ENCODE measurements around the gene DNAAF8.

Gene DNAAF8

GRCh38 chr16:4692460-4693295 lies 41.7 kb upstream of the DNAAF8 start:
- no peaks in the 10 kb centered on the region for H3K4me1 Mint-ChIP-seq (ENCODE audit: low read depth)
- peak overlapping the region; percentile 82 for H3K4me3 Mint-ChIP-seq
- no peaks in the 10 kb centered on the region for H3K9me3 Mint-ChIP-seq
- no peak for DNase-seq (ENCODE audit: low spot score)
- no peaks in the 10 kb centered on the region for H3K27me3 Mint-ChIP-seq (ENCODE audit: low read depth)
- peaks cover 10% of the 10 kb centered on the region for H3K36me3 Mint-ChIP-seq (ENCODE audit: low read depth)
- peak overlapping the region; percentile 83 for H3K27ac Mint-ChIP-seq

- peaks cover 10% of the 10 kb centered on the region for H3K36me3 Mint-ChIP-seq (ENCODE audit: low read depth)
- H3K9me3 Mint-ChIP-seq = no peaks in the 10 kb centered on the region
- H3K27me3 Mint-ChIP-seq (ENCODE audit: low read depth) = no peaks in the 10 kb centered on the region
- H3K4me1 Mint-ChIP-seq (ENCODE audit: low read depth) = no peaks in the 10 kb centered on the region
- peak; percentile 99 for DNase-seq (ENCODE audit: low spot score)
- H3K27ac Mint-ChIP-seq = peak within 1 kb of the TSS; percentile 83
- H3K4me3 Mint-ChIP-seq = peak within 1 kb of the TSS; percentile 82
Measured at GRCh38 chr16:4693296-4693955, 40.9 kb upstream of the DNAAF8 start, which contains the start of gene NUDT16L1. Gene NUDT16L1 (plus strand): TSS chr16:4693562. CDS start chr16:4693727, 165 bp downstream.

DNA sequence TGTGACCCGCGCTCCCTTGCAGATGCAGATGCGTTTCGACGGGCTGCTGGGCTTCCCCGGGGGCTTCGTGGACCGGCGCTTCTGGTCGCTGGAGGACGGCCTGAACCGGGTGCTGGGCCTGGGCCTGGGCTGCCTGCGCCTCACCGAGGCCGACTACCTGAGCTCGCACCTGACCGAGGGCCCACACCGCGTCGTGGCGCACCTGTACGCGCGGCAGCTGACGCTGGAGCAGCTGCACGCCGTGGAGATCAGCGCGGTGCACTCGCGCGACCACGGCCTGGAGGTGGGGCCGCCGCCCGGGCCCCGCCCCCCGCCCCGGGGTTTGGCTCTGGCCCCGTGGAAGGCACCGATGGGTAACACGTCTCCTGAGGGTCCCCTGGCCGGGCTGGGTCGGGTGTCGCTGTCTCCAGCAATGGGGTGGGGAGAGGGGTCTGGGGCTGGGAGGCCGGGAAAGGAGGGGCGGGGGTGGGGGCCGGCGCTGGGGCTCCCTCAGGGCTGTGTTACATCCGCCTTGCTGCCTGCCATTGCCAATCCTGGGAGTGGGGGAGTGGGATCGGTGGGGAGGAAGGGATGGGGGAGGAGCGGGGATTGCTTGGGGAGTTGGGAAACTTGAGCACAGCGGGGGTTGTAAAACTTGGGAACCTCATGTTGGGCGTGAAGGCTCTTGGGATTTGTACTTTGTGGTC lies 40.2 kb upstream of the DNAAF8 start:
- H3K27me3 Mint-ChIP-seq (ENCODE audit: low read depth) = no peaks in the 10 kb centered on the region
- H3K9me3 Mint-ChIP-seq = no peaks in the 10 kb centered on the region
- peak overlapping the region; percentile 80 for H3K27ac Mint-ChIP-seq
- peak; percentile 25 for DNase-seq (ENCODE audit: low spot score)
- peaks cover 10% of the 10 kb centered on the region for H3K36me3 Mint-ChIP-seq (ENCODE audit: low read depth)
- H3K4me1 Mint-ChIP-seq (ENCODE audit: low read depth) = no peaks in the 10 kb centered on the region
- H3K4me3 Mint-ChIP-seq = peak overlapping the region; percentile 75

DNA sequence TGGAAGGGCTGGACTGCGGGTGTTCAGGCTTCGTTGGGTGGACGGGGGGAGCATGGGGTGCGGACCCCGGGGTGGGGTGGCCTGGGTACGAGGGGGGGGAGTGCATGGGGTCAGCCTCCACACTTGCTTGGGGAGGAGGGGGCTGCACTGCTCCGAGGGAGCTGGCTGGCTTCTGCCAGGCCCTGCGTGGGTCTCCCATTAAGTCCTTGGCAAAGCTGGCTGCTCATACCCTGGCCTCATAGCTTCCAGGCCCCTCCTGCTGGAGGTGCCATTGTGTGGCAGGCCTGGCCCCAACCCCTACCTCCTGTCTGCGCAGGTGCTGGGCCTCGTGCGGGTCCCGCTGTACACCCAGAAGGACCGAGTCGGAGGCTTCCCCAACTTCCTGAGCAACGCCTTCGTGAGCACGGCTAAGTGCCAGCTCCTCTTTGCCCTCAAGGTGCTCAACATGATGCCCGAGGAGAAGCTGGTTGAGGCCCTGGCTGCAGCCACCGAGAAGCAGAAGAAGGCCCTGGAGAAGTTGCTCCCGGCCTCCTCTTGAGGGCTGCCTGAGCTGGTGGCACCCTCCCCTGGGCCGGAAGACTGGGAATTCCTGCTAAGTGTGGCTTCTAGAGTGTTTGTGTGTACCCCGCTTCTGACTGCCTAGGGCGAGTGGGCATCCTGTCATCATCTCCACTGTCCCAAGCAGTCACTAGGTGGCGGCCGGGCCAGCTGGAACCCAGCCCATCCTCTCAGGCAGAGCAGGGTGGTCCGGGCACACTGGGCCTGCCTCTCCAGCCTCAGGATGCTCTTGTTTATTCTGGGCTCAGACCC lies 39.5 kb upstream of the DNAAF8 start:
- no peaks in the 10 kb centered on the region for H3K4me1 Mint-ChIP-seq (ENCODE audit: low read depth)
- no peaks in the 10 kb centered on the region for H3K9me3 Mint-ChIP-seq
- DNase-seq (ENCODE audit: low spot score) = no peak
- peak overlapping the region; percentile 75 for H3K4me3 Mint-ChIP-seq
- H3K36me3 Mint-ChIP-seq (ENCODE audit: low read depth) = peaks cover 12% of the 10 kb centered on the region
- H3K27ac Mint-ChIP-seq = peak overlapping the region; percentile 80
- no peaks in the 10 kb centered on the region for H3K27me3 Mint-ChIP-seq (ENCODE audit: low read depth)

GRCh38 chr16:4695473-4696171 lies 38.7 kb upstream of the DNAAF8 start:
- no peaks in the 10 kb centered on the region for H3K9me3 Mint-ChIP-seq
- peaks cover 11% of the 10 kb centered on the region for H3K36me3 Mint-ChIP-seq (ENCODE audit: low read depth)
- H3K4me3 Mint-ChIP-seq = peak overlapping the region; percentile 75
- no peaks in the 10 kb centered on the region for H3K4me1 Mint-ChIP-seq (ENCODE audit: low read depth)
- DNase-seq (ENCODE audit: low spot score) = no peak
- H3K27ac Mint-ChIP-seq = peak overlapping the region; percentile 15
- no peaks in the 10 kb centered on the region for H3K27me3 Mint-ChIP-seq (ENCODE audit: low read depth)

GRCh38 chr16:4696172-4696904 lies 38.0 kb upstream of the DNAAF8 start:
- no peak overlapping the region for H3K4me3 Mint-ChIP-seq
- H3K4me1 Mint-ChIP-seq (ENCODE audit: low read depth) = no peaks in the 10 kb centered on the region
- no peak for DNase-seq (ENCODE audit: low spot score)
- H3K27ac Mint-ChIP-seq = no peak overlapping the region
- peaks cover 11% of the 10 kb centered on the region for H3K36me3 Mint-ChIP-seq (ENCODE audit: low read depth)
- no peaks in the 10 kb centered on the region for H3K27me3 Mint-ChIP-seq (ENCODE audit: low read depth)
- no peaks in the 10 kb centered on the region for H3K9me3 Mint-ChIP-seq

DNA sequence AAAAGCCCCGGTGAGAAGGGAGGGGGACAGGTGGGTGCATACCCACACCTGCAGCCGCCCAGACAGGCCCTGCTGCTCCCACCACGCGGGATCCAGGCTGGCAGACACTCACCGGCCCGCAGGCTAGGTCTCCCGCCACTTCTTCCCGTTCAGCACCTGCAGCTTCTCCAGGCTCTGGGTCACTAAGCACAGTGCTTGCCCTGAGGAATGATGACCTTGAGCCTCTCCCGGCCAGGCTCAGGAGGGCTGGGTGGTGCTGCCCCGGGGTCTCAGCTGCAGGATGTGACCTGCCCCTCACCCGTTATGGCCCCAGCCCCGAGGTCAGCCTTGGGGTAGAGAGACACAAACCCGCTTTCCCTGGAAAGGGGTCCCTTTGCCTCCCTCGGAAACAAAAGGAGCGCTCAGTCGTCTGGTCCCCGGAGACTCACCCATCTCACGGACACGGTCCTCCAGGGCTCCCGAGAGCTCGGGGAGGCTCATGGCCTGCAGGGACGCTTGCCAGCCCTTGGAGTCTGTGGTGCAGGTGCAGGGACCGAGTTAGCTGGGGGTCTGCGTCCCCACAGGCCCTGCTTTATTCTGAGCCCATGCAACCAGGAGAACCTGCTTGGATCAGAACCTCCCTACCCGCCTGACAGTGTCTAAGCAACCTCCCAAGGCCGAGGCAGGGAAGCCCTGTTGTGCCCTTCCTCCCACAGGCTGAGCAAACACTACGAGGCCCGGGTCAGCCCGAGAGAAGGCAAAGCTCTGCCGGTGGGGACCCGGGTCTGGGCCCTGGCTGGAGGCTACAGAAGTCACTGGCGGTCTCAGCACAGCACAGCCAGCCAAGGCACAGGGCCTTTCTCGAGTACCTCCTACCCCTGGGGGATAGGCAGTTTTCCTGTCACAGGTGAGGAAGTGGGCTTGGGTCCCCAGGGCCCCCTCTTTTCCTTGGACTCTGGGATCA lies 37.2 kb upstream of the DNAAF8 start:
- H3K4me1 Mint-ChIP-seq (ENCODE audit: low read depth) = no peaks in the 10 kb centered on the region
- no peak overlapping the region for H3K4me3 Mint-ChIP-seq
- no peak for DNase-seq (ENCODE audit: low spot score)
- no peaks in the 10 kb centered on the region for H3K27me3 Mint-ChIP-seq (ENCODE audit: low read depth)
- H3K27ac Mint-ChIP-seq = no peak overlapping the region
- peaks cover 11% of the 10 kb centered on the region for H3K36me3 Mint-ChIP-seq (ENCODE audit: low read depth)
- no peaks in the 10 kb centered on the region for H3K9me3 Mint-ChIP-seq

DNA sequence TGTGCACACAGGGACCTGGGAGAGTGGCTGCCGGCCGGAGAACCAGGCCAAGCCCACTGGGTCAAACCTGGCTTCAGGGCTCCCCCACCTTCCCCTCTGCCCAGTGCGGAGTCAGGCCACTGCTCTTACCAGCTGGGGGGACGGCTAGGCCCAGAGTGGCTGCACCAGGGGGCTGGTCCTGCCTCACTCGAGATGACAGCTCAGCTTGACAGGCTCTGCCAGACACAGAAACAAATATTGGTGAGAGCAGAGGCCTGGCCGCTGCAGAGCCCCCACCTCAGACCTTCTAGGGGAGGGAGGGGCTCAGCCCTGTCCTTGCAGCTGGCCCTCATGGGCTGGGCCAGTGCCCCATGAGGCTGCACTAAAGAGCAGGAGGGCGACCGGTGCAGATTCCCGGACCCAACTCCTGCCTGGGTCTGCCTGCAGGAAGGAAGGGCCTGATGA lies 36.5 kb upstream of the DNAAF8 start:
- no peak overlapping the region for H3K27ac Mint-ChIP-seq
- H3K36me3 Mint-ChIP-seq (ENCODE audit: low read depth) = peaks cover 11% of the 10 kb centered on the region
- DNase-seq (ENCODE audit: low spot score) = no peak

DNA sequence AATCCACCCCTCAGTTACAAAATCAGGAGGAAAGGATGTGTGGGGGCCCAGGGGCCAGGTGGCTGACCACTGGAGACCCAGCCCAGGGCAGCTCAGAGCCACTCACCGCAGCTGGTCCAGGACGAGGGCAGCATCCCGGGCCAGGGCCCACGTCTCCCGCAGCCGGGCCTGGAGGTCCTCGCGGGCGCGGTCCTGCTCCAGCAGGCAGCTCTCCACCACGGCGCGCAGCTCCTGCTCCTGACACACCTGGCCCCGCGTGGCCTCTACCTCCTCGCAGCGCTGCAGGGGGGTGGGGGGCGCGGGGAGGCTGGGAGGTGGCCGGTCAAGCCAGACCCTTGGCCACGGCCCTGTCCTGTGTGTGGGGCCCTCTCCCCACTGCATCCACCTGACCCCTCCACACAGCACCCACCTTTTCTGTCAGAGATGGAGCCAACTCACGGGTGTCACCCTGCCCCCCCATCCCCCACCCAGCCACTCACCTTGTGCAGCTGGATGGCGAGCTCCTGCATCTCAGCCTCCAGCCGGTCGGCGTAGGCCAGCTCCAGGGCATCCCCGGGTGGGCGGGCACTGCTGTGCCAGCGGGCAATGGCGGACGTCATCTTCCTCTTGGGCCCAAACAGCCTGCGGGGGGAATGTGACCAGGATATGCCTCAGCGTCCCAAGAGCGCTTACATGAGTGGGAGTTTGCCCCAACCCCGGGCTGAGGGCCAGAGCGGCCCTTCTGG lies 35.9 kb upstream of the DNAAF8 start:
- no peaks in the 10 kb centered on the region for H3K9me3 Mint-ChIP-seq
- no peak overlapping the region for H3K4me3 Mint-ChIP-seq
- no peaks in the 10 kb centered on the region for H3K27me3 Mint-ChIP-seq (ENCODE audit: low read depth)
- no peaks in the 10 kb centered on the region for H3K4me1 Mint-ChIP-seq (ENCODE audit: low read depth)
- H3K27ac Mint-ChIP-seq = no peak overlapping the region
- DNase-seq (ENCODE audit: low spot score) = no peak
- H3K36me3 Mint-ChIP-seq (ENCODE audit: low read depth) = peaks cover 11% of the 10 kb centered on the region

More for the DNA sequence above, 36.5 kb upstream of the DNAAF8 start:
- Mint-ChIP-seq H3K27me3 (ENCODE audit: low read depth) (no peaks in the 10 kb centered on the region), H3K4me1 (ENCODE audit: low read depth) (no peaks in the 10 kb centered on the region), H3K9me3 (no peaks in the 10 kb centered on the region), H3K4me3 (no peak overlapping the region)

DNA sequence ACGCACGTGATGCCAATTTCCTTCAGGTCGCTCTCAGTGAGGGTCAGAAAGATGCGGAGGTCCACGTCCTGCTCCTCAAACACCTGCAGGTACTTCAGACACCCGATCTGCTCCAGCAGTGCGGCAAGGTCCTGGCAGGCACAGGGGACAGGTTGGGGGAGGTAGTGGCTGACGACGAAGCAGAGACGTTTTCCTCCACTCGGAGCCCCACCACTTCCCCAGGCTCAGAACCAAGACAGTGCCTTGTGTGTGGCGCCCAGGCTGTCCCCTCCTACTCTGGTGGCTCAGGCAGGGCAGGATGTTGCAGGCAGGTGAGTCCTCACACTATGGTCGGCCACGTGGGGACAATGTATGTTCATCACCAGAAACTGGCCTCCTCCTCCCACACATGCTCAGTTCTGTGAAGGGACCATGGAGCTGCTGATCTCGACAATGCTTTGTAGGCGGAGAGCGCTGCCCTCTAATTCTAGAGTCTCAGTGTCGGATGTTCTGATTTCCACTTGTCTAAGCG lies 35.2 kb upstream of the DNAAF8 start:
- H3K36me3 Mint-ChIP-seq (ENCODE audit: low read depth) = peaks cover 11% of the 10 kb centered on the region
- H3K4me1 Mint-ChIP-seq (ENCODE audit: low read depth) = no peaks in the 10 kb centered on the region
- H3K9me3 Mint-ChIP-seq = no peaks in the 10 kb centered on the region
- no peaks in the 10 kb centered on the region for H3K27me3 Mint-ChIP-seq (ENCODE audit: low read depth)
- no peak for DNase-seq (ENCODE audit: low spot score)
- no peak overlapping the region for H3K4me3 Mint-ChIP-seq
- H3K27ac Mint-ChIP-seq = no peak overlapping the region

- H3K9me3 Mint-ChIP-seq = no peaks in the 10 kb centered on the region
- no peaks in the 10 kb centered on the region for H3K4me1 Mint-ChIP-seq (ENCODE audit: low read depth)
- no peak overlapping the region for H3K27ac Mint-ChIP-seq
- peaks cover 5% of the 10 kb centered on the region for H3K36me3 Mint-ChIP-seq (ENCODE audit: low read depth)
- H3K4me3 Mint-ChIP-seq = no peak overlapping the region
- DNase-seq (ENCODE audit: low spot score) = no peak
- H3K27me3 Mint-ChIP-seq (ENCODE audit: low read depth) = no peaks in the 10 kb centered on the region
Measured at GRCh38 chr16:4700380-4700996, 33.8 kb upstream of the DNAAF8 start.

Data from T-helper 2 cell treated with Interferon-gamma antibody and Interleukin-4, amounts not matched to agents 5 μg/mL and 100 μg/mL, for 36 hours (primary cell).